HG03442 (cell line): Measurements from ENCODE around the gene SFT2D2.
A peak's percentile ranks its signal among the peaks of the same experiment; 100 is the strongest.

Experiments
- ATAC-seq: cut with Tn5 transposase; IDR thresholded peaks from one replicate; pipeline ENCODE4 v1.9.1; 2021; ENCODE audit warnings: mild to moderate bottlenecking, moderate library complexity; ENCODE audit not compliant: unreplicated experiment

SFT2D2 gene

GRCh38 chr1:168263130-168263529, 37.3 kb downstream of the SFT2D2 start:
- ATAC-seq: no peak

GRCh38 chr1:168264296-168264695, 38.5 kb downstream of the SFT2D2 start:
- ATAC-seq: no peak

GRCh38 chr1:168265596-168265995, 39.8 kb downstream of the SFT2D2 start:
- ATAC-seq: no peak

GRCh38 chr1:168266644-168267186, 40.9 kb downstream of the SFT2D2 start:
- no peak for ATAC-seq

GRCh38 chr1:168271636-168272035, 45.8 kb downstream of the SFT2D2 start:
- no peak for ATAC-seq

GRCh38 chr1:168273575-168273974, 47.8 kb downstream of the SFT2D2 start:
- no peak for ATAC-seq

GRCh38 chr1:168279253-168279652, 53.4 kb downstream of the SFT2D2 start:
- no peak for ATAC-seq

GRCh38 chr1:168280296-168280927, 54.6 kb downstream of the SFT2D2 start, which contains the start of gene TBX19:
Gene TBX19 (plus strand): TSS chr1:168280877. CDS start chr1:168281091, 214 bp downstream.
- no peak for ATAC-seq

- no peak for ATAC-seq
Observed at GRCh38 chr1:168281603-168282325, 56.0 kb downstream of the SFT2D2 start.

- ATAC-seq: no peak
Observed at GRCh38 chr1:168285521-168285790, 59.7 kb downstream of the SFT2D2 start.

- ATAC-seq: no peak
Observed at GRCh38 chr1:168285971-168286927, 60.4 kb downstream of the SFT2D2 start.

- peak; percentile 43 for ATAC-seq
Observed at GRCh38 chr1:168287237-168287664, 61.4 kb downstream of the SFT2D2 start.

GRCh38 chr1:168288311-168289052, 62.7 kb downstream of the SFT2D2 start:
- ATAC-seq: no peak

- no peak for ATAC-seq
Observed at GRCh38 chr1:168291222-168291837, 65.5 kb downstream of the SFT2D2 start.

GRCh38 chr1:168293356-168293755, 67.6 kb downstream of the SFT2D2 start:
- ATAC-seq: no peak

- no peak for ATAC-seq
Observed at GRCh38 chr1:168295411-168296114, 69.8 kb downstream of the SFT2D2 start.

GRCh38 chr1:168297019-168297730, 71.4 kb downstream of the SFT2D2 start:
- ATAC-seq: no peak

- ATAC-seq: no peak
Observed at GRCh38 chr1:168298446-168298845, 72.6 kb downstream of the SFT2D2 start.

GRCh38 chr1:168300626-168301025, 74.8 kb downstream of the SFT2D2 start:
- no peak for ATAC-seq
